Cardiac muscle cell (in vitro differentiated cells and primary cell): ENCODE results near the gene LILRA5. TPM values are rescaled to one million over a fixed set of nuclear protein-coding genes. Genes with fewer than 3 reads are reported as not detected.
"Not testable (repeated sequence)": the region's sequence is repeated elsewhere in the genome, so short reads cannot be mapped to it uniquely, and the experiment has no call there.

Source experiments
- DNase-seq, 2 donors: peaks; one replicate each; pipeline versions ENCODE4 v3.0.0 to v3.0.0-alpha.2; 2010 to 2017; ENCODE audit warnings: low read depth in 1 of 2, low spot score in 1 of 2
- H3K27ac ChIP-seq: fragments of 200-600 bp; sonication (generic); 2 replicates; pipeline ENCODE4 v1.5.1; 2016
- H3K27me3 ChIP-seq: fragments of 200-600 bp; sonication (generic); 2 replicates; pipeline ENCODE4 v1.6.0; 2016; ENCODE audit warnings: control low read depth
- H3K36me3 ChIP-seq: fragments of 200-600 bp; sonication (generic); 2 replicates; pipeline ENCODE4 v1.5.1; 2016; ENCODE audit warnings: control low read depth
- H3K4me1 ChIP-seq: fragments of 200-600 bp; sonication (generic); 2 replicates; pipeline ENCODE4 v1.8.1; 2017; ENCODE audit warnings: low read depth, mild to moderate bottlenecking, mixed run types
- H3K4me3 ChIP-seq: fragments of 200-600 bp; sonication (generic); 2 replicates; pipeline ENCODE4 v1.5.1; 2016; ENCODE audit warnings: mild to moderate bottlenecking
- H3K9me3 ChIP-seq: fragments of 200-600 bp; sonication (generic); 2 replicates; pipeline ENCODE4 v1.5.1; 2017; ENCODE audit warnings: low read depth, mild to moderate bottlenecking, control low read depth
- polyA plus RNA-seq: library from polyadenylated mRNA; unstranded; fragments of >200 nt; fragmentation: Nextera tagmentation; extraction: Ambion mirVana; gene quantifications from 2 replicates; pipeline ENCODE4 v1.2.1, GENCODE V29; 2016
- total RNA-seq: library from RNA; depleted of rRNA; stranded (reverse); fragments of >200 nt; gene quantifications from 2 replicates; pipeline ENCODE4 v1.2.3, GENCODE V29; 2016
- TF ChIP-seq, protein P1 (sequence below): IDR thresholded peaks from 2 replicates; pipeline ENCODE4 v1.5.1; 2012; ENCODE audit warnings: low read depth, mild to moderate bottlenecking, low read length

LILRA5 gene
- total RNA-seq, result not detected in 2 replicates
- polyA plus RNA-seq, result not detected in 2 replicates

DNA sequence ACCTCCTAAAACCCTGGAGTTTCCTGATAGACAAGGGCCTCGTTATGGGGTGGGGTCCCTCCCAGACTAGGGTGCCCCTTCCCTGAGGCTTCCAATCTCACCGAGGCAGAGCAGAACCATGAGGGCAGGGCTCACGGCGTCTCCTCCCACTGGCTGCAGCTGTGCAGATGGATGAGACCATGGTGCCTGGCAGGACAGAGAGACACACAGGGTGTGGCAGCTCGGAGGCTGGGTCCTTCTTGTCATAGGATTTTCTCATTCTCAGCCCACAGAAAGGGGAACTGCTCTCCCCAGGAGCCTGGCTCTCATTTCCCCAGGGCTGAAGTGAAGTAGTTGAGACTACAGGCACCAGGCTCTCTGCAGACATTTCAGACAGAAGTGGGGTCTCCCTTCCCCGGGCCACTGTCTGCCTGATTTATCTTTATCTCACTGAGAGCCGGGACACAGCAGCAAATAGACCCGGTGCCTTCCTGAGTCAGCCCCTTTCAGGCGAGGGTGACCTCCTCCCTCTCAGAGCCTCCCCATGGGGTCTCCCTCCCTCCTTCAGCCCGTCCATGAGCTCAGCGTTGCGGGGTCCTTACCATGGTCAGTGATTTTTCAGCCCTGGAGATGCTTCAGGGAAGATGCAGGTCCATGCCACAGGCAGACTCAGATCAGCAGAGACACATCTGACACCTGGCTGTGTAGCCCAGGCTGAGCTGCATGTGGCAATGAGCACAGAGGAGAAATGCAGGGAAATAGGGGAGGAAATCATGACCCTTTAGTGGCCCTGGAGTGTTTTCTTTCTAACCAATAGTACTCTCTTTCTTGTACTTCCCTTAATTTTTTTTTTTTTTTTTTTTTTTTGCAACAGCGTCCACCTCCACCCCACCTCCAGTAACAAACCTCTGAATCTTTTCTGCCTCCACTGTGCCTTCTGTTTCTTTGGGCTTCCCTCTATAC, at the start of gene LILRA5:
Gene LILRA5 (minus strand): TSS at position 731 of the 942 bp plus-strand sequence. CDS start 147 bp downstream, at position 584.
- TF ChIP-seq, protein P1, sequence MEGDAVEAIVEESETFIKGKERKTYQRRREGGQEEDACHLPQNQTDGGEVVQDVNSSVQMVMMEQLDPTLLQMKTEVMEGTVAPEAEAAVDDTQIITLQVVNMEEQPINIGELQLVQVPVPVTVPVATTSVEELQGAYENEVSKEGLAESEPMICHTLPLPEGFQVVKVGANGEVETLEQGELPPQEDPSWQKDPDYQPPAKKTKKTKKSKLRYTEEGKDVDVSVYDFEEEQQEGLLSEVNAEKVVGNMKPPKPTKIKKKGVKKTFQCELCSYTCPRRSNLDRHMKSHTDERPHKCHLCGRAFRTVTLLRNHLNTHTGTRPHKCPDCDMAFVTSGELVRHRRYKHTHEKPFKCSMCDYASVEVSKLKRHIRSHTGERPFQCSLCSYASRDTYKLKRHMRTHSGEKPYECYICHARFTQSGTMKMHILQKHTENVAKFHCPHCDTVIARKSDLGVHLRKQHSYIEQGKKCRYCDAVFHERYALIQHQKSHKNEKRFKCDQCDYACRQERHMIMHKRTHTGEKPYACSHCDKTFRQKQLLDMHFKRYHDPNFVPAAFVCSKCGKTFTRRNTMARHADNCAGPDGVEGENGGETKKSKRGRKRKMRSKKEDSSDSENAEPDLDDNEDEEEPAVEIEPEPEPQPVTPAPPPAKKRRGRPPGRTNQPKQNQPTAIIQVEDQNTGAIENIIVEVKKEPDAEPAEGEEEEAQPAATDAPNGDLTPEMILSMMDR, result no peak
- no peak for DNase-seq
- Histone ChIP-seq H3K27me3 (no peaks in the 10 kb centered on the region), H3K27ac (no peak within 1 kb of the TSS), H3K9me3 (no peaks in the 10 kb centered on the region), H3K4me3 (no peak within 1 kb of the TSS), H3K4me1 (no peaks in the 10 kb centered on the region), H3K36me3 (no peaks in the 10 kb centered on the region)

DNA sequence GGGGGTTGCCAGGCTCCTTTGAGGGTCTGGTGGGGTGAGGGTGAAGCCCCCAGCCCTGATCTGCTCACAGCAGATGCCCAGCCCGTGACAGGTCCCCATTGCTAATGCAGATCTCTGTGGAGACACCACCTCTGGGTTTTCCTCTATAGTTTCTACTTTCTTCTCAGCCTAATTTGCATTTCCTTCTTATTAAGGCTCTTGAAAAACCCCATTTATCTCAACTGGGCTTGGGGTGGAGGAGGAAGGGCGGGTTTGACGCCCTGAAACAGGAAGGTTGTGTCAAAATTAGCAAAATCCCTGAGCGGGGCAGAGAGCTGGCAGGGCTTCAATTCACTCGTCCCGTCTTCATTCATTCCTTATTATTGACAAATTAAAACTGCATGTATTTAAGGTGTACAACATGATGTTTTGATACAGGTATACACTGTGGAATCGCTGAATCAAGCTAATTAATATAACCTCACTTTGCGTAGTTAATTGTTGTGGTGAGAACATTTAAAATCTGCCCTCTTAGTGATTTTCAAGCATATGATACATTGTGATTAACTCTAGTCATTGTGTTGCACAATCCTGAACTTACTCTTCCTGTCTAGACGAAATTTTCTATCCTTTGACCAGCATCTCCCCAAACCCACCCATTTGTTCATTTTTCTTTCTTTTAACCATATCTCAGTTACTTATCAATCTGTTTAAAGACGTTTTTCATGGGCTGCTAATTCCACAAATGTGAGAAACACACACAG, 48.9 kb upstream of the LILRA5 start:
- not testable (repeated sequence) for H3K27ac ChIP-seq, H3K4me3 ChIP-seq, H3K4me1 ChIP-seq, H3K9me3 ChIP-seq, H3K36me3 ChIP-seq, H3K27me3 ChIP-seq
- peak in 1 of 2 donors; percentile 3 for DNase-seq

DNA sequence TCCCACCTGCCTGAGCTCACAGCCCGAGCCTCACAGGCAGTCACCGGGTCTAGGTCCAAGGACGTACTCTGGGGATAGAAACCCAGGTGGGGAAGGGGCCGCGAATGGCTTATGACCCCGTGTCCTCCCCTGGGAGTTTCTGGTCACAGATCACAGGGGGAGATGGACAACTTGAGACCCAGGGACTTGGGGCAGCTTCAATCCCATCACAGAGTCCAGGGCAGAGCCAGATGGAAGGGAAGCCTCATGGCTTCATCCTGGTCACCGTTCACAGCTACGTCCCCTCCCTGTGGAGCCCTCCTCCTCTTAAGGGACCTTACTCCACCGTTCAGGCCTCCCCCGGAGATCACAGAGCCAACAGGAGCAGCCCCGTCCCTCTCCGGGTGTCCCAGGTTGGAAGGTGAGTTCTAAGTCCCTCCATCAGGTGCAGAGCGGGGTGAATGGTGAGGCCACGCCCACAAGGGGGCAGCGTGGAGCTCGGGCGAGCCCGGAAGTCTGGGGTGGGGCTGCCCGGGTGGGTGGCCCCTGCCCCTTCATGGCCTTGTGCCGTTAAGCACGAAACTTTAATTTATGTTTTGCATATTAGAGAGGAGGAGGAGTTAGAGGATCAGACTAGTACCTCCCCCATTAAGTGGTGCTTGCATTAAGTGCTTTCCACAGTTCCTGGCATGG, 46.3 kb upstream of the LILRA5 start:
- H3K4me3 ChIP-seq, H3K36me3 ChIP-seq, H3K4me1 ChIP-seq, H3K27ac ChIP-seq, H3K9me3 ChIP-seq, H3K27me3 ChIP-seq, DNase-seq: not testable (repeated sequence)

DNA sequence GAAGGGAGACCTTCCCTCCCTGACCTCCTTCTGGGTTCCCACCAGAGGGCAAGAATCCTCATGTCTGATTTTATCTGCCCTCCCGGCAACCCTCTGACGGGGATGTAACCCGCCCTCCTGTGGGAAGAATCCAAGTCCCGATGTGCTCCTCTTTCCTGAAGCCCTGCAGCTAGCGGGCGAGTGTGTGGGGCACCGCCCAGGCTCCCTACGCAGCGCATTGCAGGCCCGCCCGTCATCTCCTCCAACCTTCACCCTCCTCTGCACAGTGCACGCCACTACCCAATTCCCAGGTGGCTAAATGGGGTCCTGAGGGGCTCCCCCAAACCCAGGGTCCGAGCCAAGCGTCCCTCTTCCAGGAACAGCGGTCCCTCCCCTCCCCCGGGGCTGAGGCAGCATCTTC, 44.4 kb upstream of the LILRA5 start:
- Histone ChIP-seq H3K4me1 (no peaks in the 10 kb centered on the region), H3K27me3 (no peaks in the 10 kb centered on the region)
- TF ChIP-seq, protein P1, result no peak

DNA sequence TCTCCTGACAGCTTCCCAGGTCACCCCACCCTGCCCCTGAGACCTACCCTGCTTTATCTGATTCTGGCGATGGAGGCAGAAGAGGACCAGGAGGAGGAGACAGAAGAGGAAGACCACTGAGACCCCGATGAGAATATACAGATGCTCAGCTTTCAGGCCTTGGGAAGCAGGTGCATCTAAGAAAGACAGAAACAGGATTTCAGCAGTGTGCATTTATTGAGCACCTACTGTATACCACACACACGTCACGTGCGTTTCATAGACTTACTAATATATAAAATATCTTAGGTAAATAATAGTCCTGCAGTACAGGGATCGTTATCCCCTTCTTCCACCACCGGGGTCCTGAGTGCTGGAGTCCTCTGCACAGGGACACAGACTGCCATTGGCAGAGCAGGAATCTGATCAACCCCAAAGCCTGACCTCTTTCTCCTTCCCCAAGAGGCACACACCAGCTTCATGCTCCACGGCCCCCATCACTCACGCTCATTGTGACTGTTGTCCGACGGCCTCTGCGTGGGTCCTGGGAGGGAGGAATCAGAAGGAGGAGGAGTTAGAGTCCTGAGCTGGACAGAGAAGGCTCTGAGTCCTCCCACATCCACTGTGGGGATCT, 43.6 kb upstream of the LILRA5 start:
- no peaks in the 10 kb centered on the region for H3K4me1 ChIP-seq
- TF ChIP-seq, protein P1, result no peak
- H3K27me3 ChIP-seq, result no peaks in the 10 kb centered on the region
- H3K9me3 ChIP-seq, result no peaks in the 10 kb centered on the region
- H3K4me3 ChIP-seq, result no peak overlapping the region
- H3K27ac ChIP-seq, result no peak overlapping the region
- DNase-seq, result no peak
- no peaks in the 10 kb centered on the region for H3K36me3 ChIP-seq

More for the DNA sequence above, 44.4 kb upstream of the LILRA5 start:
- no peaks in the 10 kb centered on the region for H3K36me3 ChIP-seq
- DNase-seq, result no peak
- no peak overlapping the region for H3K27ac ChIP-seq
- H3K9me3 ChIP-seq, result no peaks in the 10 kb centered on the region
- H3K4me3 ChIP-seq, result no peak overlapping the region

DNA sequence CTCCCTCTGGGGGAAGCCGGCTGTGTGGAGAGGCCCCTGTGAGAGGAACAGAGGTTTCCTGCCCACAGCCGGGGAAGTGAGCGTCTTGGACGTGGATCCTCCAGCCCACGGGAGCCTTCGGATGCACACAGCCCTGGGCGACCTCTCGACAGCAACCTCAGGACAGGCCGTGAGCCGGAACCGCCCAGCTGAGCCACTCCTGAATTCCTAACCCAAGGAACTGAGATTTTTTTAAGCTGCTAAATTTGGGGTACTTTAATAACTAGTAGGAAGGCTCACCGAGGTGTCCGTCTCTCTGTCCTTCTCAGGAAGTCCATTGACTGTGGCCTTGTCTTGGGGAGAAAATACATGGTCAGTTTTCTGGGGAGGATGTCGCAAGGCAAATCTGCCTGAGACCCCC, 42.7 kb upstream of the LILRA5 start:
- no peak for DNase-seq
- peaks cover 3% of the 10 kb centered on the region for H3K27me3 ChIP-seq
- H3K9me3 ChIP-seq, result no peaks in the 10 kb centered on the region
- TF ChIP-seq, protein P1, result no peak
- no peak overlapping the region for H3K27ac ChIP-seq
- no peaks in the 10 kb centered on the region for H3K4me1 ChIP-seq
- no peaks in the 10 kb centered on the region for H3K36me3 ChIP-seq
- no peak overlapping the region for H3K4me3 ChIP-seq
